GM21825 (cell line): ENCODE results near the gene COX8A.

Experiments used
- ATAC-seq: cut with Tn5 transposase; IDR thresholded peaks from one replicate; pipeline ENCODE4 v1.9.1; 2021; ENCODE audit warnings: mild to moderate bottlenecking, moderate library complexity; ENCODE audit not compliant: unreplicated experiment

COX8A gene

DNA sequence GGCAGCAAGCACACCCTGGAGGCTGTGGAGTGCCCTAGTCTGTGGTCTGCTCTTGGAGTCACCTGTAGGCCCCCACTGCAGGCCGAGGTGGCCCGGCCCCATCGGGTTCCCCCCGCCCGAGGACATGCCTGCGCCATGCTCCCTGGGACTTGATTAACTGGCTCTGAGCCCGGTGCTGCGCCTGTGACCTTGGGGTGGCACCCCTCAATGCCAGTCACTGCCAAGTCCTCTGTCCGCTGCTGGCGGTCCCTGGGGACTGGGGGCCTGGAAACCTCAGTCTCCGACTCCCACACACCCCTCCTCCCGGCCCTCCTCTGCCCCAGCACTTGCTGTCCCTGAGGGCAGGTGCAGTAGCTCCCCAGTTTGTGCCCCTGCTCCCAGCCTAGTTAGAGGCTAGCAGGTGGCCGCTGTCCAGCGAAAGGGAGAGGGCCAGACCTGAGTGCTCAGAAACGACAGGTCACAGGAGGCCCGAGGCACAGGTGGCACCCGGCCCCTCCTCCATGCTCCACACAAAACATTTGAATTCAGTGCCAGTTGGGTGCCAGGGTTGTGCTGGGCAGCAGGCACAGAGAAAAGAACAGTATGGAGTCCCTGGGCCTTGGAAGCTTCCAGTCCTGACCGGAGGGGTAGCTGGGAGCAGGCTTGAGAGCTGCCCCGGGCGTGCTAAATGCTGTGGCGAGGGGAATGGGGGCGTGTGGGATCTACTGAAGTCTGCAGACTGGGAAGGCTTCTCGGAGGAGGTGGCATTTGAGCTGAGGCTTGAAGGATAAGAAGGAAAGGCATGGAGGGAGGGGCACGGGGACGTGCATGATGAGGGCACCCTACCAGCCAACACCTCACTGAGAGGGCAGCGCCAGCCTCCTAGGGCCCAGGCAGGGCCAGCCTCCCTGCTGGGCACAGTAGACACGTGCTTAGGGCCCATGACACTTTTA lies 45.0 kb downstream of the COX8A start:
- no peak for ATAC-seq

DNA sequence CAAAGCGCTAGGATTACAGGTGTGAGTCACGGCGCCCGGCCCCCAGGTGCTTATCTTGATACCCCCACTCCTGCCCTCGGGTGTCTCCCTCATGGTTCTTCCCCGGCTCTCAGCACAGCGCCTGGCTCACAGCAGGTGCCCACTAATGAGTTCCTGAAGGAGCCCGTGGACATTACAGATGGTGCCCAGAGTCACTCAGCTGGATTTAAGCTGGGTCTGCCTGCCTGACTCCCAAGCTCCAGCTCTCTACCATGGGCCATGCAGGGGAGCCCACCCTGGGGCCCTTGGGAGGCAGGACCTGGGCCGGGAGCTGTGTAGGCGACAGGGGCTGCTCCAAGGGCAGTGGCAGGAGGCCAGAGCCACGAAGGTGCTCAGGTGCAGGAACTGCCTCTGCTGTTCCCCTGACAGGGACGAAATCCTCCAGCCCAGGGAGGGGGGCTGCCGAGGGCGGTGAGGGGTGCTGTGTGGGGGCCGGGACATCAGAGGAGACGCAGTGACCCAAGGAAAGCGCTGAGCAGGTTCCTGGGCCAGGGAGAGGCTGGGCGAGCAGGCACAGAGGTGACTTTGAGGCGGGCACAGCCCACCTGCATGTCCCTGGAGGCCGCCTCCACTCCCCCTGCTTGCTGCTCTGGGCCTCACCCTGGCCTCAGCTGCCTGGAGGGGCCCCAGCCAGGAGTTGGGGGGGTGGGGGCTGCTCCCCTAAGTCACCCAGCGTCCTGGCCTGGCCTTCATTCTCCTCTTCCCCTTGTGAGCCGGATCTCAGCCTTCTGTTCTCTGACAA lies 46.7 kb downstream of the COX8A start:
- no peak for ATAC-seq

DNA sequence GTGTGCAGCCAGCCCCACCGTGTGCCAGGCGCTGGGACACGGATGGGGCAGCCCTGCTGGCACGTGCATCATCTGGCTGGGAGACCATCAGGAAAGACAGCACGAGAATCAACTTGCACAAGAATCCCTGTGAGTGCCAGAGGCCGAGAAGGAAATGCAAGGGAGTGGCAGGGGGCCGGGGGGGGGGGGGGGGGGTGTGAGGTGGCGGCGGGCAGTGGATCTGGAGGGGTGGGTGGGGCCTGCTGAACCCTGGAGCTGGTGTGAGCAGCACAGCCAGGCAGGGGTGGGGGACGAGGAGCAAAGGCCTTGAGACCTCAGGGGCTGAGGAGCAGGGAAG lies 47.3 kb downstream of the COX8A start:
- no peak for ATAC-seq

DNA sequence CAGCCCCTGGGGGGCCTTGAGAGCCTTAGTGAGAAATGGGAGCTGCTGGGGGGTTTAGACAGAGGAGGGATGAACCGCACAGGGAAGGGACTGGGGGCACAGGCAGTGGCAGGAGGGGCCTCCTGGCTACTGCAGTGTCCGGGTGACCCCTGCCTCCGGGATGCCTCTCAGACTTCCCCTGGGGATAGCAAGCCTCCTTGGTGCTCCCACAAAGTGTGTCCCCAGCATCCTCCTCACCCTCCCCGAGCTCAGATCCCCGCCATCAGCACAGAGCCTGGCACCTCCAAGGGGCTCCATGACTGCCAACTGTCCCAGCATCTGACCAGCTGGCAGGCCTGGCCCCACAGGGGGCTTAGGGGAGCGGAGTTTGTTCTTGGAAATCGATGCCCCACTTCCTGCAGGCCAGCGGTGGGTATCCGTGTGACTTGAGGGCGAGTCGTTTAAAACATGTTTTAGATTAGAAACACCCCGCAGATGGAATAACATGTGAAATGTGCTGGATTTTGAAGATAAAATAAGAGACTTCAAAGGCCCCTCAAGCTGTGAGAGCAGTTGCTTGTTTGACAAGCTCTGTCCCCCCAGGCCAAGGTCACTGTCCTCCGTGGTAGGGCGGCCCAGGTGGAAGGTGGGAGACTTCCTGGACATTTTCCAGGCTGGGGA lies 47.8 kb downstream of the COX8A start:
- ATAC-seq = no peak

DNA sequence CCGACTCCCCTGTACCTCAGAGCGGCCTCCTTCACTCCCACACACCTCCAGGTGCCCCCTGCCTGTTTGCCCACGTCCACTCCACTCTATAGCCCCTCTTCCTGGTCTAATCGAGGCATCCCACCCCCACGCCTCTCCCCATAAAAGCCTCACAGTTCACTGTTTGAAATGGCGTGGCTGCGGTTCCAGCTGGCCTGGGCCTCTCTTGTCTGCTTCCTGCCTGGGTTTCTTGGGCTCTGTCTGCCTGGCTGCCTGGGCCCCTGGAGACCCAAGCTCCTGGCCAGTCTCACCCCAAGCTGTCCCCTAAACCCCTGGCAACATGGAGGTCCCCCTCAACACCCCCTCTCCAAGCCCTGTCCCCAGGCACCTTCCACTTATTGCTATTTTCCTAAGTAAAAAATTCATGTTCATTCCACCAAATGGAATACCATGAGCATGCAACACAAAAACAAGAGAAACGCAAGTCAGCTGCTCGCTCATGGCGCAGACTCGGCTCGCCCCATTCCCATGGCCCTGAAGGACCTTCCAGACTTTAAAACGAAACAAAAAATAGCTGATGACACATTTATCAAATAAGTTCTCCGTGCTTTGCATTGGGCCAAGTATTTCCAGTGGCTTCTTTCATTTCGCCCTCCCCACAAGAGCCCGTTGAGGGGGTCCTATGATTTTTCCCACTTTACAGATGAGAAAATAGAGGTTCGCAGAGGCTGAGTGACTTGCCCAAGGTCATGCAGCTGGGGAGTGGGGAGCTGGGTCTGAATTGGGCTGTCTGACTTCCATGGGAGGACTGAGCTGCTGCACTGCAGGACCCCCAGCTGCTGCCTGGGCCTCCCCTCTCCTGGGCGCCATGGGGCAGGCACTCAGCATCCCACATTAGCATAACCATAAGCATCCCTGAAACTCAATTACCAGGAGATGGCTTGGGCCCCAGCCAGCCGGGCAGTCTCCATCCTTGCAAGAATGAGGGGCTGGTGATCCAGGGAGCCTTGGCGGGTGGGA lies 49.6 kb downstream of the COX8A start:
- ATAC-seq = no peak

DNA sequence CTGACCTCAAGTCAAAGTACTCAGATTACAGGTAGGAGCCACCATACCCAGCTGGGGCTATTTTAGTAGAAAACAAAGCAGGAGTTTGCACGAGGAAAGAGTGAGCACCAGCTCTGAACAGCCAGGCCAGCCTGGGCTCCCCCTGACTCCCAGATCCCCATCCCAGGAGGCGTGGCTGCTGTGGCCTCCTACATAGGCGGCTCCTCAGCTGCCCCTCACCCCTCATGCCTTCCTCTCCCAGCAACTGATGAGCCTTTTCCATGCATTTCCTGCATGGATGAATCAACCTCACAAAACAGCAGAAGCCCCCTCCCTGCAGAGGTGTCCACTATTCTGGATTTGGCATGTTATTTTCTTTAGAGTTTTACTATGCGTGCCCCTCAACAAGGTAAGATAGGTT lies 50.8 kb downstream of the COX8A start:
- ATAC-seq = no peak
